A673 (cell line): ENCODE measurements around the gene MIOS. TPM values are rescaled to one million over a fixed set of nuclear protein-coding genes. Genes with fewer than 3 reads are reported as not detected.

ENCODE experiments used
- BruUV-seq: library from RNA; stranded (reverse); fragments of 400-500 nt; replicated peaks from 2 replicates; lab custom pipeline; 2021; lab: Mats Ljungman, UMichigan
- CTCF ChIA-PET: fragments of 300-600 bp; sonication (Branson Sonifier 250); formaldehyde crosslinking; loops from one replicate; lab custom pipeline; 2022; ENCODE audit warnings: antibody characterized with exemption; lab: Charles Lee
- POLR2A ChIA-PET: fragments of 300-600 bp; sonication (Branson Sonifier 250); formaldehyde crosslinking; loops from one replicate; lab custom pipeline; 2022; ENCODE audit warnings: antibody characterized with exemption; ENCODE audit not compliant: low non-redundant PET; lab: Charles Lee
- DNase-seq: peaks from one replicate; pipeline ENCODE4 v3.0.0-alpha.2; 2015; ENCODE audit warnings: low spot score
- H3K27ac ChIP-seq: fragments of 200-600 bp; sonication (generic); 2 replicates; pipeline ENCODE4 v1.5.1; 2016; ENCODE audit warnings: mixed run types, low read depth, mild to moderate bottlenecking, mixed read lengths, antibody characterized with exemption, low read length; ENCODE audit not compliant: poor library complexity, severe bottlenecking
- H3K27me3 ChIP-seq: fragments of 200-600 bp; sonication (generic); replicated peaks from 2 replicates; pipeline ENCODE4 v1.6.1; 2017; ENCODE audit warnings: mixed run types, low read depth, mild to moderate bottlenecking, mixed read lengths, antibody characterized with exemption, low read length; ENCODE audit not compliant: insufficient read depth, poor library complexity
- H3K36me3 ChIP-seq: fragments of 200-600 bp; sonication (generic); 2 replicates; pipeline ENCODE4 v1.6.1; 2016; ENCODE audit warnings: mixed run types, mild to moderate bottlenecking, mixed read lengths, antibody characterized with exemption, low read length; ENCODE audit not compliant: insufficient read depth, poor library complexity, severe bottlenecking
- H3K4me1 ChIP-seq: fragments of 200-600 bp; sonication (generic); 2 replicates; pipeline ENCODE4 v1.6.1; 2017; ENCODE audit warnings: mixed run types, mild to moderate bottlenecking, mixed read lengths, antibody characterized with exemption, low read length; ENCODE audit not compliant: insufficient read depth, poor library complexity, severe bottlenecking
- H3K4me3 ChIP-seq: fragments of 200-600 bp; sonication (generic); 2 replicates; pipeline ENCODE4 v1.5.1; 2016; ENCODE audit warnings: low read depth, mixed run types, mild to moderate bottlenecking, mixed read lengths, low read length; ENCODE audit not compliant: poor library complexity, severe bottlenecking
- H3K9me3 ChIP-seq: fragments of 200-600 bp; sonication (generic); 2 replicates; pipeline ENCODE4 v1.6.1; 2016; ENCODE audit warnings: mixed run types, low read depth, mild to moderate bottlenecking, mixed read lengths, antibody characterized with exemption, low read length; ENCODE audit not compliant: poor library complexity, severe bottlenecking
- EZH2 ChIP-seq: fragments of 200-600 bp; sonication (generic); IDR thresholded peaks from 2 replicates; pipeline ENCODE4 v1.6.1; 2017; ENCODE audit warnings: borderline replicate concordance, low read depth, mild to moderate bottlenecking, mixed read lengths, antibody characterized with exemption, low read length; ENCODE audit not compliant: poor library complexity, severe bottlenecking
- intact Hi-C: fragments of 100-400 bp; cut with micrococcal nuclease; formaldehyde crosslinking; loops from one replicate; pipeline ENCODE4 v1.10.0; 2022; ENCODE audit not compliant: unreplicated experiment
- total RNA-seq: library from RNA; stranded (reverse); gene quantifications from 2 replicates; pipeline ENCODE4 v1.2.3, GENCODE V29; 2021
- TF ChIP-seq, protein P1 (sequence below): fragments of 300-800, 200-600 bp; sonication (generic); conservative IDR thresholded peaks from 2 replicates; pipeline ENCODE4 v1.5.1; 2017; ENCODE audit warnings: low read depth, mild to moderate bottlenecking, antibody characterized with exemption, low read length, moderate library complexity, mixed read lengths

MIOS gene
- total RNA-seq, 1 experiment from 2014 or later: 19.2 TPM

GRCh38 chr7:7620644-7621210 lies 54.0 kb downstream of the MIOS start:
- BruUV-seq: no TSS peak
- Histone ChIP-seq H3K4me3 (no peak overlapping the region), H3K27ac (no peak overlapping the region), H3K9me3 (no peaks in the 10 kb centered on the region), H3K4me1 (no peaks in the 10 kb centered on the region), H3K27me3 (no peaks in the 10 kb centered on the region), H3K36me3 (no peaks in the 10 kb centered on the region)
- intact Hi-C loops: no loop called here
- ChIA-PET CTCF (no interaction called here), POLR2A (no interaction called here)
- no peak for DNase-seq
- no peak for TF ChIP-seq EZH2
- TF ChIP-seq, protein P1, sequence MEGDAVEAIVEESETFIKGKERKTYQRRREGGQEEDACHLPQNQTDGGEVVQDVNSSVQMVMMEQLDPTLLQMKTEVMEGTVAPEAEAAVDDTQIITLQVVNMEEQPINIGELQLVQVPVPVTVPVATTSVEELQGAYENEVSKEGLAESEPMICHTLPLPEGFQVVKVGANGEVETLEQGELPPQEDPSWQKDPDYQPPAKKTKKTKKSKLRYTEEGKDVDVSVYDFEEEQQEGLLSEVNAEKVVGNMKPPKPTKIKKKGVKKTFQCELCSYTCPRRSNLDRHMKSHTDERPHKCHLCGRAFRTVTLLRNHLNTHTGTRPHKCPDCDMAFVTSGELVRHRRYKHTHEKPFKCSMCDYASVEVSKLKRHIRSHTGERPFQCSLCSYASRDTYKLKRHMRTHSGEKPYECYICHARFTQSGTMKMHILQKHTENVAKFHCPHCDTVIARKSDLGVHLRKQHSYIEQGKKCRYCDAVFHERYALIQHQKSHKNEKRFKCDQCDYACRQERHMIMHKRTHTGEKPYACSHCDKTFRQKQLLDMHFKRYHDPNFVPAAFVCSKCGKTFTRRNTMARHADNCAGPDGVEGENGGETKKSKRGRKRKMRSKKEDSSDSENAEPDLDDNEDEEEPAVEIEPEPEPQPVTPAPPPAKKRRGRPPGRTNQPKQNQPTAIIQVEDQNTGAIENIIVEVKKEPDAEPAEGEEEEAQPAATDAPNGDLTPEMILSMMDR: no peak

DNA sequence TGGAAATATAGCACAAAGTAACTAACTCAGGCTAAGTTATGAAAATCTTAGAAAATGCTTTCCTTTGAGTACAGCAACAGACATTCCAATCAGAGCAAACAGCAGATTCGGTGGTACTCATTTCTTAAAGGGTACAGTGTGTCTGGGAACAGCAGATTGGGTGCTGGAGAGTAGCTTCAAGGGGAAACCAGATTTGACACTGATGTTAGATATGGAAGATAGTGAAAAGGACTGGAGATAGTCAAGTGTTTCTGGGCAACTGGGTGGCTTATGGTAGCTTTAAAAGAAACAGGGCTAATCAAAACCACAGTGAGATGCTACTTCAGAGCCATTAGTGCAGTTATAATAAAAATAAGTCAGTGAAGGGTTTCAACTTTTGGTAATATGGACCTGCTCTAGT lies 61.8 kb downstream of the MIOS start:
- intact Hi-C loops: no loop called here
- H3K9me3 ChIP-seq: peaks cover 4% of the 10 kb centered on the region
- no peak for DNase-seq
- POLR2A ChIA-PET: no interaction called here
- no peak overlapping the region for H3K27ac ChIP-seq
- no peak for TF ChIP-seq EZH2
- TF ChIP-seq, protein P1: no peak
- CTCF ChIA-PET: no interaction called here
- no peaks in the 10 kb centered on the region for H3K36me3 ChIP-seq
- no peak overlapping the region for H3K4me3 ChIP-seq
- no TSS peak for BruUV-seq
- H3K4me1 ChIP-seq: no peaks in the 10 kb centered on the region
- H3K27me3 ChIP-seq: no peaks in the 10 kb centered on the region

DNA sequence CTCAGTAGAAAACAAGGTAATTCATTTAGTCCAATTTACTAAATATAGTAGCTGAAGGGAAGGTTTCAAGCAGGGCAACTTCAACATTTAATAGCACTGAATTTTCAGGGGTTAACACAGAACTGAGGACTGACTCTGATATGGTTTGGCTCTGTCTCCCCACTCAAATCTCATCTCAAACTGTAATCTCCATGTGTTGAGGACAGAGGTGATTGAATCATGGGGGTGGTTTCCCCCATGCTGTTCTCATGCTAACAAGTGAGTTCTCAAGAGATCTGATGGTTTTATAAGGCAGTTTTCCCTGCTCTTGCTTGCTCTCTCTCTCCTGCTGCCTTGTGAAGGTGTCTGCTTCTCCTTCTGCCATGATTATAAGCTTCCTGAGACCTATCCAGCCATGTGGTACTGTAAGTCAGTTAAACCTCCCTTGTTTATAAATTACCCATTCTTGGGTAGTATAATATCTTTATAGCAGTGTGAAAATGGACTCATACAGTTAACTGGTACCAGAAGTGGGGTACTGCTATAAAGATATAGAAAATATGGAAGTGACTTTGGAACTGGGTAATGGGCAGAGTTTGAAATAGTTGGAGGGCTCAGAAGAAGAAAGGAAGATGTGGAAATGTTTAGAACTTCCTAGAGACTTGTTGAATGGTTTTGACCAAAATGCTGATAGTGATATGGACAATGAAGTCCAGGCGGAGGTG lies 64.1 kb downstream of the MIOS start:
- CTCF ChIA-PET: no interaction called here
- no peak for DNase-seq

More for the DNA sequence above, 64.1 kb downstream of the MIOS start:
- Histone ChIP-seq H3K4me1 (no peaks in the 10 kb centered on the region), H3K27ac (no peak overlapping the region), H3K9me3 (peaks cover 4% of the 10 kb centered on the region), H3K36me3 (no peaks in the 10 kb centered on the region), H3K27me3 (no peaks in the 10 kb centered on the region), H3K4me3 (no peak overlapping the region)
- TF ChIP-seq, protein P1: no peak
- TF ChIP-seq EZH2: no peak
- BruUV-seq: no TSS peak
- POLR2A ChIA-PET: no interaction called here
- intact Hi-C loops: no loop called here
